Measurements from ENCODE around the gene TMEM121B.

The TMEM121B gene

DNA sequence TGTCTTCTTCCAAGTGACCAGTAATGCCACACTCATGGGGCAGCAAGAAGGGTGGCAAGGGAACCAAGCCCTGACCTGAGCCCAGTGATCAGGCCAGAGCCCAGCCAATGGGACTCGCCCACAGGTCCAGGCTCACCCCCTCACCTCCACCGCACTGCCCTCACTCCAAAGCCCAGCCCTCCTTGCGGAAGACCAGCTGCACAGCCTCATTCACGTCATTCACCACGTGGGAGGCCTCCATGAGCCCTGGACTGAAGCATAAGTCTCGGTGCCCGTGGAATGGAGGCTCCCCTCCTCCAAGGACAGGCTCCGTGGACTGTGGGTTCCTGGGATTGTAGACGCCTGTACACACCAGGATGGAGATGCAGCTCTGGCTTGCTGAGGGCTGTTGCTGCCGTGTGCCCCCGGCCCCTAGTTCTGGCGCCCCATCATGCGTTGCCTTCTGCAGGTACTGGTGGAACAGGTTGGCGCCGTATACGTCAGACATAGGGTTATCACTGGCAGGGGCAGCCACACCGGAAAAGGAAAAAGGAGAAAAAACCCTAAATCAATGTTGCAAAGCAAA, 16.8 kb upstream of the TMEM121B start:
- DNase-seq (ENCODE audit: low spot score) = no peak

DNA sequence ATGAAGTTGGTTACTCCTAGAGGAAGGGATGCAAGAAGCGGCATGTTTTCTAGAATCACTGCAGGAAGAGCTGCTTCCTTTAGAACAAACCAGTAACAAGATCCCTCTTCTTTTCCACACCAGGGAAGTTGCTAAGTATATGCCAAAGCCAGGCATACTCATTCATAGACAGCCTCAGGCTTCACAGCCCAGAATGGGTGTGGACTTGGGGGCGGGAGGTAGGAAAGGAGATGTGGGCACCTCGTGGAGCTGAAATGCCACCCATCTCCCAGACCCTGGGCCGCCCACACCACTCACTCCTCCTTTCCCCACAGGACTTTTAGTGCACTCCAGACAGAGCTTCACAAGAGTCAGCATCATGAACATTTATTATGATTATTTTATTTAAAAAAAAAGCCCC, 16.0 kb upstream of the TMEM121B start:
- no peak for DNase-seq (ENCODE audit: low spot score)

DNA sequence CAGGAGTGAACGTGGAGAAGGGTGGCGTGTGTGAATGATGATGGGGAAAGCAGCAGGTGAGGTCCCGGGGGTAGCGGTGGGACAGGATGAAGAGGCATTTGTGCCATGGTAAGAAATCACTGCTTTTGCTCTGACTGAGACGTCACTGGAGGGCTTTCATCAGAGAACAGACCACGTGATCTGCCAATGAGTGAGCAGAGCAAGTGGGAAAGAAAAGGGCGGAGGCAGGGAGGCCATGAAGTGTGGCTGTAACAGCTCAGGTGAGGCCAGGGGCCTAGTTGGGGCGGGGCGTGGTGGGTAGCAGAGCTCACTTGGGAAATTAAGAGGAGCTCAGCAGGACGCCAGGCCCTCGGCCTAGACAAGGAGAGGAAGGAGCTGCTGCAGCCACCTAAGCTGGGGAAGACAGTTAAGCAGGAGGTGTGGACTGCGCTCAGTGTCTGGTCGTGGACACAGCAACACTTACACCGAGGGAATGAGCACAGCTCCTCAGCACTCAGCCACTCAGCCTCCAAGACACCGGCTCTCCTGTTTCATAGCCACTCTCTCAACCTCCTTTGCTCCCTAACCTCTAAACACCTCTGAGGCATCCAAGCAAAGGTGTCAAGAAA, 14.1 kb upstream of the TMEM121B start:
- no peak for DNase-seq (ENCODE audit: low spot score)

DNA sequence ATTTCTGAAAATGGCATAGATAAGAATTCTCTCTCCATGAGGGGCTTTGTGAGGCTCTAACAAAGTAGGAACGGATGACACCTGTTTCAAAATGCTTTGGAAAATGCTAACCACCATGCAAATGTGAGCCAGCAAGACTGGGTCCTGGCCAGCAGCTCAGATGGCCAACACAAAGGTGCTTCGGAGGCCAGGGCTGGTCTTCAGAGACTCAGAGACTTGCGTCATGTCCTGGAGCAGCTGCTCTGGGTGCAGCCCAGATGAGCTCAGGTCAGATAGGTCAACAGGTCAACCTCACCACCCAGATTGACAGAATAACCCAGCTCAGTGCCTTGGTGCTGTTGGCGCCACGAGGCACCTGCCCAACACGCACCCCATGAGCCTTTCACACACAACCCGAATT, 12.0 kb upstream of the TMEM121B start:
- DNase-seq (ENCODE audit: low spot score) = no peak

DNA sequence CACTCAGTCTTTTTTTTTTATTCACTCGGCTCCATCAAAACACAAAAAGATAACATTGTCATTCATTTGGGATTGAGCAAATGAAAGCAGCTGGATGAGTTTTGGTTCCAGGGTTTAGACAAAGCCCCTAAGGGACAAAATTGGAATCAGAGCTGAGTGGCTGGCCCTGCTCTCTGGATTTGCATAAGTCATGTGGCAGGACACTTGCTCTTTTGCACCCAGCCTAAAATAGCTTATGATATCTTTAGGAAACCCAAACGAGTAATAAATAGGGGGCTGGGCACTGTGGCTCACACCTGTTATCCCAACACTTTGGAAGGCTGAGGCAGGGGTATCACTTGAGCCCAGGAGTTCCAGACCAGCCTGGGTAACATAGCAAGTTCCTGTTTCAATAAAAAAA, 11.0 kb upstream of the TMEM121B start:
- DNase-seq (ENCODE audit: low spot score) = no peak

DNA sequence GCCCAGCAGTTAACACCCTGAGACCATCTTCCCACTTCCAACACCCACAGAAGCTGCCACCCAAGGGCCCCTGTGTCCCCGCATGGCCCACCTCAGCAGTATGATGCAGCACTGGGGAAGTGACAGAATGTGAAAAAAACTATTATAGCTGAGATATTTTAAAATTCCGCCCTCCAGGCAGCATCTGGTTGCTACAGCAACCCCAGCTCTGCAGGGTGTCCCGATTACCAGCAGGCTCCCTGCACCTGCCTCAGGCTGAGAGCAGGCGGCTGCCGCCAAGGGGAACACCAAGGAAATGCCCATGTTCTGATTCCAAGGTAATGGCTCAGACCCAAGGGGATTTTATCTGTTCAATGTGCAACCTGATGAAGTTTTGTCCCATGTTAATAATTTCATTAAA, 10.5 kb upstream of the TMEM121B start:
- no peak for DNase-seq (ENCODE audit: low spot score)

DNA sequence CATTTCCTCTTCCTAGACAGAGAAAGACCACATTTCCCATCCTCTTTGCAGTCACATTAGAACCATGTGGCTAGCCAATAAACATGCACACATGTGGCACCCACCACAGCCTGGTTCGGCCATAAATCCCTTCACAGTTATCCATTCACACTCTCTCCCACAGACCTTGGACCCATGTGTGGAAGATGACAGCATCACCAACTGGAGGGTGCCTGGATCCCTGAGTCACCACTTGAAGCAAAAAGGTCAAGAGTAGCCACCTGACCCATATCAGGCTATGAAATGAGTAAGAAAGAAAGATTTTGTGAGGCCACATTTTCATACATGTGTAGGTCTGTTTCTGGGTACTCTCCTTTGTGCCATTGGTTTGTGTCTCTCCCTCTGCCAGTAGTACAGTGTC, 9.0 kb upstream of the TMEM121B start:
- DNase-seq (ENCODE audit: low spot score) = no peak

DNA sequence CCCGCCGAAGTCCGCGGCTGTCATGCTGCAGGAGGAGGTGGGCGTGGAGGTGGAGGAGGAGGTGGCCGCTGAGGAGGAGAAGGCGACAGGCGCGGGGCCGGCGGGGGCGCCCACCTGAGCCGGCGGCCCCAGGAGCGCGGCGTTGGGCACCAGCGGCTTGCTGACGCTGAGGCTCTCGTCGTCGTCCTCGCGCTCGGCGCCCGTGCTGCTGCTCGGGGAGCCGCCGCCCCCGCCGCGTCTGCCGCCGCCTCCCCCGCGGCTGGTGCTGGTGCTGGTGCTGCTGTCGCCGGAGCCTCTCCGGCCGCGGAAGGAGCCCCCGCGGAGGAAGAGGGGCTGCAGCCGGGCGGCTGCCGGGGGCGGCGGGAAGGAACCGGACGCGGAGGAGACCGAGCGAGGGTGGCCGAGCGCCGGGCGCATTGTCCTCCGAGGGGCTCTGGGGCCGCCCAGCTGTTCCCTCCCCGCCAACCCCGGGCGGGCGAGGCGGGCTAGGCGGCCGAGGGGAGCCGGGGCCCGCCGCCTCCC, 388 bp downstream of the TMEM121B start:
- peak; percentile 13 for DNase-seq (ENCODE audit: low spot score)

DNA sequence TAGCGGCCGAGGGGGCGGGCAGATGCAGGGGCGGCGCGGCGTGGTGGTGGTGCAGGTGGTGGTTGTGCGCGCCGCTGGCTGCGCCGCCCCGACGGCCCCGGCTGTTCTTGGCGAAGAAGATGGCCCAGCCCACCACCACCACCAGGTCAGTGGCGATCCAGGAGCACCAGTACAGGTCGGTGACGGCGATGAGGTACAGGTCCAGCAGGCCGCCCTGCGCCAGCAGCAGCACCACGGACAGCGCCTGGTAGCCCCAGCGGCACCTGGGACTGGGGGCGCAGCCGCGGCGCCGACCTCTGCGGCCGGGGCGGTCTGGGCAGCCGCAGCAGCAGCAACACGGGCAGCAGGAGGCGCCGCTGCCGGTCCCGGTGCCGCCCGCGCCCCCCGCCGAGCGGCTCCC, 879 bp downstream of the TMEM121B start:
- DNase-seq (ENCODE audit: low spot score) = peak; percentile 55

DNA sequence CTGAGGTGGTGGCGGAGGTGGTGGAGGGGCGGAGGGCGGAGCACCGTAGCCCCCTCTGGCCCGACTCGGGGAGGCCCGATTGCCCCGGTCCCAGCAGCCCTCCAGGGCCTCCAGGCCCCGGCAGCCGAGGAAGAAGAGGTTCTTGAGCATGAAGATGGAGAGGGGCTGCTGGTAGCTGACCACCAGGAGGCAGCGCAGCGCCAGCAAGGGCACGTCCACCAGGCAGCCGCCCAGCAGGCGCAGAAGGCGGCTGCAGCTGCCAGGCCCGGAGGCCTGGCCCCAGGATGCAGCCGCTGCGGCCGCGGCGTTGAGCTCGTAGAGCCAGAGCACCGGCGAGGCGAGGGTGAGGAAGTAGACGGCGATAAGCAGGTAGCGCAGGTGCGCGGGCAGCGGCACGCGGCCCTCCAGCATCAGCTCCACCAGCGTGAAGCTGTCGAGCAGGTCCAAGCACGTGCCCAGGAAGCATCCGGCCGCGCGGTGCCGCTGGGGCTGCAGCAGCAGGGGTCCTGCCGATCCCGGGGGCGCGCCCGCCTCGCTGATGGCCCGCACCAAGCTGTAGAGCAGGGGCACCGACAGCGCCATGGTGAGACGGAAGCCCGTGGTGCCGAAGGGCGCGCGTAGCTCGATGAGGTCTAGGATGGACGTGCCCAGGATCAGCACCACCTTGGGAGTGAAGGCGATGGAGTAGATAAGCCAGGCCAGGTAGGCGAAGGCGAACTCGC, 1.5 kb downstream of the TMEM121B start:
- no peak for DNase-seq (ENCODE audit: low spot score)

DNA sequence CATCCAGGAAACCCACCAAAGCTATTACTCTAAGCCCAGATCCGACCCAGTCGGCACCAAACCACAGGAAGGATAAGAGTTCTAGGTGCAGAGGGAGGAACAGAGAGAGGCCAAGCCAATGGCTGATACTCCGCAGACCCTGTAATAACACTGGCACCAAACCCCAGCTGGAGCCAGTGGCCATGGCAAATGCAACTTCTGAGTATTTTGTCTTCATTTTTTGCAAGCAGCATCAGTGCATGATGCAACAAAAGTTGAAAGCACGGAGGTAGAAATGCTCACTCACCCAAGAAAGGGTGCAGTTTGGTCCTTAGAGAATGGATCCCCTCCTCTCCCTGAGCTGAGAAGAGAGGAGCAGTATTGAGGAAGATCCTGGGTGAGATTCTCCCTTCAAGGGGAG, 2.8 kb downstream of the TMEM121B start:
- DNase-seq (ENCODE audit: low spot score) = no peak

DNA sequence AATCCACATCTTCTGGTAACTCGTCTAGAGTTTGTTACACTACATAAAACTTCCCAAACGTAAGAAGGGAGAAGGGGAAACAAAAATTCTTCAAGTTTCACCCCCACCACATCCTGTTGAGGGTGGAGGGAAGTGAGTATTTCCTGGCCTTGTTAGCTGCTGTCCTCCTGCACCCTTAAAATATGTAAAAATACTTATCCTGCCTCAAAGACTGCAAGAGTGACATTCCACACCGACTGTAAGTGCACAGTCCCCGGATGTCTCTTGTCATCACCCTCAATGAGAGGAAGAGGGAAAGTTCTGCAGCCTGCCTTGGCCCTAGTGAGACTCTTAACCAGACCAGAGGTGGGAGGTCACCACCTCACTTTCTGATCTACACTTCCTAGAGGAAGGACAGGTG, 3.3 kb downstream of the TMEM121B start:
- DNase-seq (ENCODE audit: low spot score) = no peak

DNA sequence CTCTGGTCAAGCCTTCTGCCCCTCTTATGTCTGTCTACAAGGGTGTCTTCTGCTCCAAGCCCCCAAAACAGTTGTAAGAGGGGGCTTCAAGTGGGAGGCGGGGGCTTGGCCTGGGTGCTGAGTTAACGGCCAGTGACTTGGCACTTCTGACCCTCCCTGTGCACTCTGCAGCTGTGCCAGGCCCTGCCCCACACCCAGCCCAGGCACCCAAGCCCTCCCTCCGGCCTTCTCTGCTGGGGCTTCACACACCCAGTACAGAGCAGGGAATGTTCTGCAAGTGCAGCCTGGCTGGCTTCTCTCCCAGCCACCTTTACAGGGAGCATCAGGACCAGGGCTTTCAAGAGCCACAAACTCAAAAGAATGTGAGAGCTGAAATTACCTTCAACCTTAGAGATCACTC, 3.8 kb downstream of the TMEM121B start:
- no peak for DNase-seq (ENCODE audit: low spot score)

DNA sequence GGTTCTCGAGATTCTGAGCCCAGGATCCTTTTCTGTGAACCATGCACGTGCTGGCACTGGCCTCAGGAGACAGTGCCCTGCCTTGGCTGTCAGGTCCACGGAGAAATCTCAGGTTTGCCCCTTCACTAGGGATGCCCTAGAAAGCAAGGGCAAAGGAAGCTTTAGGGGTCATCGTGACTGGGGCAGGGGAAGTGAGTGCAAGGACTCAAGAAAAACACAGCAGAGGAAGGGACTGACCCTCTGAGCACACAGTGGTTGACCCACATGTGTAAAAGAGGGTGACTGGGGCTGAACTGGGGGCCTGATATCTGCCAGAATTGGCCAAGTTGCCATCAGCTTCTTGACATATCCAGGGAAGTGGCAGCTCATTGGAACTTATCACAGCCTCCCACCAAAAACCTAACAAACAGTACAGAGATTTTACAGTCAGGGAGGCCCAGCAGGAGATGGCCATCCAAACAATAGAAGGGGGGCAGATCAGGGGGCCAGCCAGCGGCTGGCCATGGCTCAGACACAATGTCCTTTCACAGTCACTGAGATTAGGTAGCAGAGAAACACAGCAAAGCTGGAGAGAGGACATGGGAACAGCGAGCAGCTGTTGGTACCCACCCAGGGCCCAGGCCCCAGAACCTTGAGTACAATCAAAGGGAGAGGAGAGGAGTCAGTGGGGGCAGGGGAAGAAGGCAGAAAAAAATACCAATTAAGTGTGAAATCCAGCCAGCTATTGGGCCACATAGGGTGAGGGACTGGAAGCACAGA, 4.4 kb downstream of the TMEM121B start:
- DNase-seq (ENCODE audit: low spot score) = no peak

DNA sequence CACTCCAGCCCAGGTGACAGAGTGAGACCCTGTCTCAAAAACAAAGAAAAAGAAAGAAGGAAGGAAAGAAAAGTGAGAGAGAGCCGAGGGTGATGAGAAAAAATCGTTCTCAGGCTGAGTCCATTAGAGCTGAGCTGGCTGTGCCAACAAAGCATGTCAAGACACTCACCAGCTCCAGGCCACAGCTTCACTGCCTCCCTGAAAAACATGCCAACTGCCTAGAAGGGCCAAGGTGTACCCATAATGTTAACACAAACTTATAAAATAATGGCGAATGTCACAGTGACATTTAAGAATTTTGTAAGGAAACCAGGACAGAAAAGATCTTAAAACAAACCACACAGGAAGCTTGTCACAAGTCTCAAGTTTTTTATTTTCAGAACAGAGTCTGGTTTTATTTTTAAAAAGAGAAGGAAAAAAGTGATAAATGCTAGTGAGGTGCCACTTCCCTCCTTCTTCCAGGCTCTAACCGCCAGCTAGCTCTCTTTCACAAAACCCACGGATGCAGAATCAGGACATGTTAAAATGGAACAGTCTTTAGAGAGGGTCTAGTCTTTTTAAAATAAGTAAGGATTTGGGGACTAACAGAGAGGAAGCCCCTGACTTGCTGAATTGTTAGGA, 5.1 kb downstream of the TMEM121B start:
- no peak for DNase-seq (ENCODE audit: low spot score)

DNA sequence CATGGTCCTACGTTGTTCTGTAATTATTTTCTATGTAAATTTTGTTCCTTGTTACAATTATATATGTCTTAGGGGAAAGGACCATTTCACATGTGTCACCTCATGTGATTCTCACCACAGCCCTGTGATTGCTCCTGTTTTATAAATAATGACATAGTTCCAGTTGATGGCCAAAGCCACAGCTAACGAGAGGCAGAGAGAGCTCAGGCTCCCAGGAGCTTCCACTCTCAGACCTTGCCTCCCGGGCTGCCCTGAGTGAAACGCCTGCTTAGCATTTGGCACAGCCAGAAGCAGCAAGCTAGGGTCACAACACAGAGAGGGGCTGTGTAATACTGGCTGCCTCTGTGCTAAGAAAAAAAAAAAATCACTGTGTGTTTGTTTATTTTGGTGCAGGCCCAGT, 5.9 kb downstream of the TMEM121B start:
- DNase-seq (ENCODE audit: low spot score) = no peak

DNA sequence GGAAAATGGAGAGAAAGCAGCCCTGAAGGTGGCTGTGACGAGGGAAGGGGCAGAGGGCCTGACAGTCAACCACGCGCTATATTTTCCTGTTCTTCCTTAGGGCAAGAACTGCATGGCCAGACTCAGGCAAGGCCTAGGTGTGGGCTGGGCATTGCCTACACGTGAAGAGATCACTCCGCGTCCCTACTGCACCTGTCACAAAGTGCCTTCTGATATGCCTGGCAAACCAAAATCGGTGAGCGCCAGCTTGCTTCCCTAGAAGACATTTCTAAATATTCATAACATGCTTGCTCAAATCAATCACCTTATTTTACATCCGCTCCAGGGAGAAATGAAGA, 6.3 kb downstream of the TMEM121B start:
- no peak for DNase-seq (ENCODE audit: low spot score)

DNA sequence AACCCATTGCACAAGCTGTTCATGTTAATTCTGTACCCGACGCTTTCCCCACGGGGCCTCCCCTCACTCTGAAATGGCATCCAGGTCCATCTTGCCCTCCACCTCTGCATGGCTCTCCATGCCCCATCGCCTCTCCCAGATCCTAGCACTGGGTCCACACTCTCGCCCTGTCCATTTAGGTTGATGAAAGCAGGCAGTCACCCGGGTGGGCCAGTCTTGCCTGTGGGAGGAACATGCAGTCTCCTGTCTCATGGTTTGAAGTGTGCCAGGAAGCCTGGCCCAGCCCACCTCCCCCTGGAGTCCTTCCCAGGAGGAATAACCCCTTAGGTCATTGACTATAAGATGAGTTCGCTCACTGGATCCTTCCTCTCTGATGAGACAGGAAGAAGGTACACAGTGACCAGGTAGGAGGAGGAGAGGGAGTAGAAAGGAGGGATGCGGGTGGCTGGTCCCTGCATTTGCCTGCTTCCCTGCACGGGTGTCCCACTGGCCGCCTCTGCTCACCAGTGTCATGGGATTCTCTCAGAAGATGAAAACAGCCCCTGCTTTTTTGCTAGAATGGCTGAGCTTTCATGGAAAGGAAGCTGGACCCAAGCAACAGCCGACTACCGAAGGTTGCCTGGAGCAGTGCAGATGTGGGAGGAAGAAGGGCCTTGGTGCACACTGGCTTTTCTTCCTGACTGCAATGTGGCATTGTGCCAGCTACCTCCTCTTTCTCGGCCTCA, 6.8 kb downstream of the TMEM121B start:
- DNase-seq (ENCODE audit: low spot score) = no peak

DNA sequence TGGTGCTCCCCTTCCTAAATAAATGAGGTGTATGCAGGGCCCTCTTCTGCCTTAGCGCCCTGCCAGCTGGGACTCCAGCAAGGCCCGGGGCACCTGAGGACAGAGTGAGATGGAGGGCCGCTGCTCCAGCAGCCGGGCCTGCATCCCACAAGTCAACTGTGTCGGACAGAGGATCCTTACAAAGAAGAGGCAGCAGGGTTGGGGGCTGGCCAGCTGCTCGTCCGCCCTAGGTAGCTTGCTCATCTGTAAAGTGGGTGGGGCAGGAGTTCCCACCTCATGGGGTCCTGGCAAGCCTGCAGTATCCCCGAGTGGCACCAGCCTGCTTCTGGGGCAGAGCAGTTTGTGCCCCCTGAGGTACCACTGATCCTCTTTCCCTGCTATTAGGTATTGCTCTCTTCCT, 7.6 kb downstream of the TMEM121B start:
- DNase-seq (ENCODE audit: low spot score) = no peak

DNA sequence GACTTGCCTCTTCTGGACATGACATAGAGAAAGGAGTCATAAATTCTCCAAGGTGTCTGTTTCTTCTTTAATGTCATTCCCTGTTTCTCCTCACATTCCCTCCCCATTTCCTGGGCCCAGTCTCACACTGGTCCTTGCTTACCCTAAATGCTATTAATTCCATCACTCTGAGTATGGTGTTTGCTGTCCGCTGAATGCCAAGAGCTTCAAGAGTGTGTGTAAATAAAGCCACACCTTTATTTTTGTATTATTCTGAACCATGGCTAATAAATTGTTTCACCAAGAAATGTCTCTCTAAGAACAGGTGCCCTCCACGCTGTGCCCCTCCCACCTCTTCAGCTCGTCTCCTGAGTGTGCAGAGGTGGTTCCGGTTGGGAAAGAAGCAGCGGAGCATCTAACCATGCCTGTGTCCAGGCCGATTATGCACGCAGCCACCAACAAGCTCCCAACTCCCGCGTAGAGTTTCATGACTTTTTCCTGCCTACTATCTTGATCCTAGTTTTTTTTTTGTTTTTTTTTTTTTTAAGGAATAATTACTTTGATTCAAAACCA, 8.6 kb downstream of the TMEM121B start:
- DNase-seq (ENCODE audit: low spot score) = no peak

DNA sequence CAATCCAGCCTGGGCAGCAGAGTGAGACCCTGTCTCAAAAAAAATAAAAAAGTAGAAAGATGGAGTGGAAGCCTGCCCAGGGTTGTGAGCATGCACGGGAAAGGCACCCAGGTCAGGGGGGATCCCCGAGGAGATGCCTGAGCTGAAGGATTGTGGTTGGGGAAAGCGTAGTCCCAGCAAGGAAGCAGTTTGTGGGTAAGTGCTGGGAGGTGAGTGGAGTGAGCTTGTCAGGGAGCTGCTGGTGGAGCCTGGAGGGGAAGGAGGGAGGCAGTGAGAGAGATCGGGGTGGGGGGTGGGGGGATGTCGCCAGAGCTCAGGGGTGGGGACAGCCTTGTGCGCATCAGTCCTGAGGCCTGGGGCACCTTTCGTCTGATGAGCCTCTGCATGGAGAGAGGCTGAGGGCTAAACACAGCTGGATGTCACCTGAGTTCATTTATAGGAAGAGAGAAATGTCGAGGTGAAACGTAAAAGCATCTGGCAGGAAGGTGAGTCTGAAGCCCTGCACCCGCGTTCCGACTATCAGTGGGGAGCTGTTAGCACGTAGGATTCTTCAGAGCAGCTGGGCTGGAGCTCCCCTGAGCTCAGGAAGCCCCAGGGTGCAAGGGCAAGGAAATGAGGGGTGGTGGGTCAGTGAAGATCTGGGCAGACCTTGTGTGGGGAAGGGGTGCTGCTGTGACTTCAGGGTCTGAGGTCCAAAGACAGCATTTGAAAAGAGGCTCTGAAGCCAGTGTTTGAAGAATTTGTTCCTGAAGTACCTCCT, 10.2 kb downstream of the TMEM121B start:
- DNase-seq (ENCODE audit: low spot score) = no peak

All from germinal center (tissue), 1 donor.